H1 (cell line): ENCODE data around the gene UIMC1. TPM values are rescaled to one million over a fixed set of nuclear protein-coding genes. Genes with fewer than 3 reads are reported as not detected.

ENCODE experiments used
- ASH2L ChIP-seq: fragments of 200-600, 300-600 bp; sonication (generic); IDR thresholded peaks from one replicate; pipeline ENCODE4 v1.7.1; 2017; ENCODE audit warnings: low read length
- BCL11A ChIP-seq, 2 experiments: IDR thresholded peaks; one replicate each; pipeline ENCODE4 v1.6.1; 2011; ENCODE audit warnings: low read depth in 2 of 2, low read length in 2 of 2, mild to moderate bottlenecking in 2 of 2
- CHD2 ChIP-seq: IDR thresholded peaks from 2 replicates; pipeline ENCODE4 v1.6.1; 2012; ENCODE audit warnings: low read length, improper control_type of control experiment
- HDAC6 ChIP-seq: IDR thresholded peaks from one replicate; pipeline ENCODE4 v1.7.1; 2012; ENCODE audit warnings: low read depth, mild to moderate bottlenecking, inconsistent platforms, low read length, moderate library complexity
- MAFK ChIP-seq: IDR thresholded peaks from 2 replicates; pipeline ENCODE4 v1.6.1; 2012; ENCODE audit warnings: low read depth, mild to moderate bottlenecking, improper control_type of control experiment, low read length
- SP1 ChIP-seq: IDR thresholded peaks from 2 replicates; pipeline ENCODE4 v1.6.1; 2011; ENCODE audit warnings: low read depth, low read length
- TCF12 ChIP-seq: IDR thresholded peaks from 2 replicates; pipeline ENCODE4 v1.6.1; 2011; ENCODE audit warnings: low read depth, mild to moderate bottlenecking, low read length
- YY1 ChIP-seq: IDR thresholded peaks from 2 replicates; pipeline ENCODE4 v1.6.1; 2011; ENCODE audit warnings: low read depth, mild to moderate bottlenecking, low read length
- ZNF274 ChIP-seq: IDR thresholded peaks from 2 replicates; pipeline ENCODE4 v1.7.0; 2012; ENCODE audit warnings: low read length, borderline replicate concordance; ENCODE audit errors: extremely low read depth
- polyA plus RNA-seq, 7 experiments: library from polyadenylated mRNA; depleted of rRNA in 3 of 7; stranded (reverse) in 5 of 7; unstranded in 2 of 7; fragments of >200 nt in 5 of 7; fragments of 200-250 nt in 2 of 7; gene quantifications; 1 replicate in 5 of 7; 2 replicates in 1 of 7; 4 replicates in 1 of 7; pipeline versions ENCODE4 v1.2.1 to v1.2.3, GENCODE V29; 2011 to 2013; ENCODE audit warnings: missing spikeins in 2 of 7, mixed read lengths in 2 of 7
- total RNA-seq: library from RNA; stranded (reverse); fragmentation: NEBNext Ultra II Directional; extraction: Animal tissue kit (Norgen Biotek cat#: 25700); gene quantifications from 2 replicates; pipeline ENCODE4 v1.2.1, GENCODE V29; 2021

Gene UIMC1
- total and polyA plus RNA-seq, 2 of the 8 experiments (the other 6 are each of a cell fraction or from before 2014, with no cell fraction given) = 12.8 to 43.7 TPM

GRCh38 chr5:176874198-176874780 lies 132.3 kb downstream of the UIMC1 start (continued):
- TF ChIP-seq SP1 (no peak), TCF12 (no peak), BCL11A (IDR thresholded peaks at IDR 0.05; ENCODE audit: low read depth in 2 of 2, low read length in 2 of 2) (no peak), HDAC6 (no peak), YY1 (no peak), CHD2 (no peak), MAFK (no peak), ZNF274 (no peak), ASH2L (no peak)
